Heart right ventricle (tissue), 16 donors: ENCODE measurements around the gene ZNF425. TPM values are rescaled to one million over a fixed set of nuclear protein-coding genes. Genes with fewer than 3 reads are reported as not detected.

ENCODE experiments used
- ATAC-seq, 8 donors: fragments of 200-7000 bp; cut with Tn5 transposase; one replicate each; pipeline ENCODE4 v1.9.1; 2020; ENCODE audit warnings: mild to moderate bottlenecking in 8 of 8, moderate library complexity in 8 of 8, moderate number of reproducible peaks in 1 of 8
- DNase-seq, 2 donors: peaks; one replicate each; pipeline ENCODE4 v3.0.0-alpha.2; 2020
- H3K27ac ChIP-seq, 10 donors: fragments of 200-600 bp; sonication (generic) in 2 of 10; one replicate each; pipeline versions ENCODE4 v1.5.0 to v1.8.0; 2020 to 2022; ENCODE audit warnings: mild to moderate bottlenecking in 3 of 10
- H3K27me3 ChIP-seq, 7 donors: fragments of 200-600 bp; one replicate each; pipeline ENCODE4 v1.8.0; 2021 to 2022; ENCODE audit warnings: mild to moderate bottlenecking in 2 of 7
- H3K36me3 ChIP-seq, 9 donors: fragments of 200-600 bp; sonication (generic) in 1 of 9; one replicate each; pipeline versions ENCODE4 v1.5.0 to v1.8.0; 2020 to 2022; ENCODE audit warnings: mild to moderate bottlenecking in 2 of 9
- H3K4me1 ChIP-seq, 9 donors: fragments of 200-600 bp; sonication (generic) in 1 of 9; one replicate each; pipeline versions ENCODE4 v1.5.0 to v1.8.0; 2020 to 2022; ENCODE audit warnings: mild to moderate bottlenecking in 4 of 9
- H3K4me3 ChIP-seq, 10 donors: fragments of 200-600 bp; sonication (generic) in 2 of 10; one replicate each; pipeline versions ENCODE4 v1.5.0 to v1.8.0; 2020 to 2022; ENCODE audit warnings: mild to moderate bottlenecking in 7 of 10, moderate library complexity in 2 of 10
- H3K9me3 ChIP-seq, 11 donors: fragments of 200-600 bp in 10 of 11; sonication (generic) in 2 of 11; one replicate each; pipeline versions ENCODE4 v1.5.0 to v1.8.0; 2013 to 2022; ENCODE audit warnings: mild to moderate bottlenecking in 2 of 11, control low read depth in 1 of 11, moderate library complexity in 1 of 11
- WGBS, 2 donors: extraction: QIAGEN DNeasy Blood & Tissue Kit; methylation state at CpG; one replicate each; pipeline ENCODE4 v1.1.7; 2013; ENCODE audit warnings: inconsistent platforms in 1 of 2; 5-methylcytosine and 5-hydroxymethylcytosine counted together
- intact Hi-C, 10 donors: fragments of 100-400 bp; cut with DNase I; formaldehyde crosslinking; loops; one replicate each; pipeline versions ENCODE4 v1.11.1 to v1.14.2; 2022
- polyA plus RNA-seq, 2 donors: library from polyadenylated mRNA; stranded (reverse); fragments of 200-250 nt; gene quantifications; one replicate each; pipeline ENCODE4 v1.2.3, GENCODE V29; 2013
- total RNA-seq, 10 donors: library from RNA; stranded (reverse); fragmentation: NEBNext Ultra II Directional in 3 of 10; extraction: Animal tissue kit (Norgen Biotek cat#: 25700) in 3 of 10; gene quantifications; one replicate each; pipeline versions ENCODE4 v1.2.1 to v1.2.4, GENCODE V29; 2021 to 2023
- TF ChIP-seq, protein P1 (sequence below), 9 donors: fragments of 200-600 bp; sonication (generic) in 2 of 9; IDR thresholded peaks; one replicate each; pipeline versions ENCODE4 v1.5.0 to v1.8.0; 2021 to 2022; ENCODE audit warnings: antibody characterized with exemption in 9 of 9, mild to moderate bottlenecking in 5 of 9, moderate library complexity in 1 of 9
- donor health status: Arrhythmogenic right ventricular cardiomyopathy.
- donor health status: ischemic (EF 13 %, LVEDD 7.1; RV severe dilation, severe dysfunction).
- donor health status: healthy with polysubstance abuse.
- donor health status: DM: no; HTN: yes; CAD: no.
- donor health status: DM: no; HTN: no; CAD: no.
- donor health status: ischemic (EF 25% LVEDD 6.9; RV normal size, moderate dysfunction).
- donor health status: ischemic (EF 25% LVEDD 5.7; RV mildly dilated, moderate dysfunction).
- donor health status: healthy.
- donor health status: DM: yes; HTN: yes; CAD: no.
- donor health status: Ischemic cardiomyopathy.
- donor health status: ischemic (EF 35%, LVEDD 5.7; RV mildly dilated, moderate dysfunction).
- donor health status: nonischemic (EF 11% LVEDD 7.7; RV severe dilation, severe dysfunction).
- donor health status: DM: yes; HTN: yes; CAD: no.
- donor health status: PGD.
- donor health status: ischemic (EF 29% LVEDD 5.4; RV normal size, mild dysfunction).
- donor health status: nonischemic (EF 23%, LVEDD 6.1; RV moderate dilation, normal function).

The ZNF425 gene
- total and polyA plus RNA-seq, 12 donors, result 0.28 to 1.2 (median 0.73) TPM

DNA sequence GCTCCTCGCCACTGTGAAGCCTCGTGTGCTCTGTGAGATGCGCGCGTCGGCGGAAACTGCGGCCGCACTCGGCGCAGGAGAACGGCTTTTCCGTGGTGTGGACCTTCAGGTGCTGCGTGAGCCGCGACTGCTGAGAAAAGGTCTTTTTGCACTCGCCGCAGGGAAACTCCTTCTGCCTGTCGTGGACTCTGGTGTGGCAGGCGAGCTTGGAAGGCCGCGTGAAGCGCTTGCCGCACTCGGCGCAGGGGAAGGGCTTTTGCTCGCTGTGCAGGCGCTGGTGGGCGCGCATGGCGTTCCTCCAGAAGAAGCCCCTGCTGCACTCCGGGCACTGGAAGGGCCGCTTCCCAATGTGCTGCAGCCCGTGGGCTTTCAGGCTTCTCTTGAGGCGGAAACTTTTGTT lies 21.9 kb downstream of the ZNF425 start:
- Histone ChIP-seq H3K27ac (no peak overlapping the region), H3K4me3 (no peak overlapping the region), H3K36me3 (peaks cover 0 to 3% (median 0%) of the 10 kb centered on the region in 9 donors), H3K9me3 (no peaks in the 10 kb centered on the region), H3K27me3 (no peaks in the 10 kb centered on the region), H3K4me1 (no peaks in the 10 kb centered on the region)
- intact Hi-C loops, result no loop called here
- ATAC-seq (no peak), DNase-seq (no peak)
- 97% methylated on average over 35 of the region's 35 CpGs for WGBS, 2 donors
- TF ChIP-seq, protein P1, sequence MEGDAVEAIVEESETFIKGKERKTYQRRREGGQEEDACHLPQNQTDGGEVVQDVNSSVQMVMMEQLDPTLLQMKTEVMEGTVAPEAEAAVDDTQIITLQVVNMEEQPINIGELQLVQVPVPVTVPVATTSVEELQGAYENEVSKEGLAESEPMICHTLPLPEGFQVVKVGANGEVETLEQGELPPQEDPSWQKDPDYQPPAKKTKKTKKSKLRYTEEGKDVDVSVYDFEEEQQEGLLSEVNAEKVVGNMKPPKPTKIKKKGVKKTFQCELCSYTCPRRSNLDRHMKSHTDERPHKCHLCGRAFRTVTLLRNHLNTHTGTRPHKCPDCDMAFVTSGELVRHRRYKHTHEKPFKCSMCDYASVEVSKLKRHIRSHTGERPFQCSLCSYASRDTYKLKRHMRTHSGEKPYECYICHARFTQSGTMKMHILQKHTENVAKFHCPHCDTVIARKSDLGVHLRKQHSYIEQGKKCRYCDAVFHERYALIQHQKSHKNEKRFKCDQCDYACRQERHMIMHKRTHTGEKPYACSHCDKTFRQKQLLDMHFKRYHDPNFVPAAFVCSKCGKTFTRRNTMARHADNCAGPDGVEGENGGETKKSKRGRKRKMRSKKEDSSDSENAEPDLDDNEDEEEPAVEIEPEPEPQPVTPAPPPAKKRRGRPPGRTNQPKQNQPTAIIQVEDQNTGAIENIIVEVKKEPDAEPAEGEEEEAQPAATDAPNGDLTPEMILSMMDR (IDR thresholded peaks at IDR 0.05), result no peak

DNA sequence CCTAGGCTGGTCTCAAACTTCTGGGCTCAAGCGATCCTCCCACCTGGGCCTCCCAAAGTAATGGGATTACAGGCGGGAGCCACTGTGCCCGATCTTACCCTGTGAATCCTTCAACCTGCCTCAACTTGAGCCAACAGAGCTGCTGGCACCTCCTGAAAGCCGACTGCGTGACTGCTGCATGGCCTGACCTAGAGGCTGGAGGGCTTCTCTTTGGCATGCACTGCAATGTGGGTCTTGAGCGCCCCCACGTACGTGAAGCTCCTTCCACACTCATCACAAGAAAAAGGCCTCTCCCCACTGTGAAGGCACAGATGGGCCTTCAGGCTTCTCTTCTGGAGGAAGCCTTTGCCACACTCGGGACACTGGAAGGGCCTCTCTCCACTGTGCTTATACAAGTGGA lies 22.7 kb downstream of the ZNF425 start:
- TF ChIP-seq, protein P1 (IDR thresholded peaks at IDR 0.05), result no peak
- ATAC-seq (no peak), DNase-seq (no peak)
- Histone ChIP-seq H3K27ac (no peak overlapping the region), H3K27me3 (no peaks in the 10 kb centered on the region), H3K9me3 (no peaks in the 10 kb centered on the region), H3K4me1 (no peaks in the 10 kb centered on the region), H3K36me3 (peaks cover 0 to 3% (median 0%) of the 10 kb centered on the region in 9 donors), H3K4me3 (no peak overlapping the region)
- 94 to 96% methylated on average over 9 of the region's 9 CpGs for WGBS, 2 donors
- intact Hi-C loops, result no loop called here

DNA sequence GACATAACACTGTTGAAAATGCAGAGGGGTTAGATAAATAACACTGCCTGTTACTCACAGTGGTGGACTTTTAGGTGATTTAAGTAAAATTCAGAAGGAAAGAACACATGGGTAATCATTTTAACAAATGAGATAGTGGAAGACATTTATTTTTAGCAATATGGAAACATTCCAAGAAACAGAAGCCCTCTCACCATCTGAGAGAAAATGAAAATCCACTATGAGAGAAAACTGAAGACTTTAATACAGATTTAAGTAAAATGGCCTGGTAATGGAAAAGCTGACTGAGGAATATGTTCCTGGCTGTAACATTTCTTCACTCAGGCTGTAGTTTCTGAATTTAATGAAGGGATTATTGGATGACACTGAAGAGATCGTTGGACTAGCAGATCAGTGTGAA lies 23.5 kb downstream of the ZNF425 start:
- Histone ChIP-seq H3K27ac (no peak overlapping the region), H3K4me1 (no peaks in the 10 kb centered on the region), H3K27me3 (no peaks in the 10 kb centered on the region), H3K36me3 (peaks cover 0 to 3% (median 0%) of the 10 kb centered on the region in 9 donors), H3K9me3 (no peaks in the 10 kb centered on the region), H3K4me3 (no peak overlapping the region)
- intact Hi-C loops, result no loop called here
- 68 to 71% methylated on average over 1 of the region's 1 CpG for WGBS, 2 donors
- TF ChIP-seq, protein P1 (IDR thresholded peaks at IDR 0.05), result no peak
- no peak for ATAC-seq
- no peak for DNase-seq

DNA sequence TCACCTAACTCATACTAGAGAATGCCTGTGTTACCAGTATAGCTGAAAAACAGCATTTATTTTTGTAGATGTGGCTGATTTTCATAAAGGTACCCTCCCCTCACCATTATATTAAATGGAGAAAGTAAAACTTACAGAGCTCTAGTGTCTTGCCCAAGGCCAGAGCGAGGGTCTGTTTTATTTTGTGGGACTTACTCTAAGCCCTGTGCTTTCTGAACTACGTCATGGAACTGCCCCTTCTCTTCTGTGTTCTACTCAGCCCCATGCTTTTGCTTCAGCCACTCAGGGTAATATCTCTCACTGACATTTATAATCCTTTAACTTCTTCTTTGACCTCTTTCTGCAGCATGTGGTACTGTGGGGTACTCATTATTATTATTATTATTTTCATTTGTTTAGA lies 25.3 kb downstream of the ZNF425 start:
- H3K36me3 ChIP-seq, result peaks cover 0 to 3% (median 0%) of the 10 kb centered on the region in 9 donors
- H3K9me3 ChIP-seq, result no peaks in the 10 kb centered on the region
- intact Hi-C loops, result no loop called here
- no peak overlapping the region for H3K4me3 ChIP-seq
- 94 to 98% methylated on average over 2 of the region's 2 CpGs for WGBS, 2 donors
- H3K4me1 ChIP-seq, result no peaks in the 10 kb centered on the region
- no peak overlapping the region for H3K27ac ChIP-seq
- ATAC-seq (no peak), DNase-seq (no peak)
- TF ChIP-seq, protein P1 (IDR thresholded peaks at IDR 0.05), result no peak
- no peaks in the 10 kb centered on the region for H3K27me3 ChIP-seq
